Activated CD8-positive, alpha-beta memory T cell treated with anti-CD3 and anti-CD28 coated beads for 36 hours (primary cell): ENCODE measurements around the gene CD247. TPM values are rescaled to one million over a fixed set of nuclear protein-coding genes. Genes with fewer than 3 reads are reported as not detected.

ENCODE experiments used
- CTCF ChIA-PET: fragments of 350-600 bp; sonication (Branson Sonifier 250); formaldehyde crosslinking; loops from one replicate; lab custom pipeline; 2021; ENCODE audit warnings: antibody characterized with exemption; lab: Charles Lee
- POLR2A ChIA-PET: fragments of 350-600 bp; sonication (Branson Sonifier 250); formaldehyde crosslinking; loops from one replicate; lab custom pipeline; 2021; ENCODE audit warnings: antibody characterized with exemption; lab: Charles Lee
- total RNA-seq, 2 experiments: library from RNA; stranded (reverse); gene quantifications; one replicate each; pipeline ENCODE4 v1.2.3, GENCODE V29; 2021

CD247 gene
- total RNA-seq, 2 experiments from 2014 or later, result 157 to 159 TPM

DNA sequence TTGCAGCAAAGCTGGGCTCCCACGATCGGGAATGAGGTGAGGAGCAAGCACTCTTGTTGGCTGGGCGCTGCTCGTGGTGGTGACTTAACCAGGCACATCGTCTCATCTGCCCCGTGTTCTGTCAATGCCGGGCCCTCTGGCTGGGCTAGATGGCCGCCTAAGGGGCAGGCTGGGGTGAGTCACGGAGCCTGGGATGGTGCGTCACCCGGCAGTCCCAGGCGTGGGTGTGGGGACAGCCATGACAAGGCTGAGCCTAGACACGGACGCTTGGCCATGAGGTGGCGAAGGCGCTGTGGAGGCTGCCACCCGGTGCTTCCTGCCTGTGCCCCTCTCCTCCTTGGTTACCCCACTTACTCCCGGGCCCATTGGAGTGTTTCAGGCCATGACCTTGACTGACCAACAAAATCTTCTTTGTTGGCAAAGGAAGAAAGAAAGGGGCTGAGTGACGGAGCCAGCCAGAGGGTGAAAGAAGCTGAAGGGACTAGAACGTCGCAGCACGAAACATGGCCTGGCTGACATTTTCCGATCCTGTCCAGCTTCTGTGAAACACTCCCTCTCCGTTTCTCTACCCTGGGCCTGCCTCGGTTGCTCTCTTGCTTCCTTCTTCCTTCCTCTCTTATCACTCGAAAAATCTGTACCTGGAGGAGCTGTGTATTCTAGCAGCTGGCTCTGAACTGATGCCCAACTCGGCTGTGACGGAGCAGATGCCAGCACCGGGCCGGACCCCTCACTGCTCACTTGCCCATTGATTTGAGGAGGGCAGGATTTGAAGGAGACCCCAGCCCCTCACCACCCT, 596 bp downstream of the CD247 start:
- POLR2A ChIA-PET, result interaction anchor here (0.9 to 4.7 kb wide), 9 partner anchors 16 to 297 kb away, joined by 3 to 44 read pairs (median 8); partner anchors contain the start of genes CREG1 and POU2F1
- CTCF ChIA-PET, result interaction anchor here (0.8 to 4.9 kb wide), 12 partner anchors 9 to 70 kb away, joined by 3 to 24 read pairs (median 4); partner anchors contain the start of gene CREG1

DNA sequence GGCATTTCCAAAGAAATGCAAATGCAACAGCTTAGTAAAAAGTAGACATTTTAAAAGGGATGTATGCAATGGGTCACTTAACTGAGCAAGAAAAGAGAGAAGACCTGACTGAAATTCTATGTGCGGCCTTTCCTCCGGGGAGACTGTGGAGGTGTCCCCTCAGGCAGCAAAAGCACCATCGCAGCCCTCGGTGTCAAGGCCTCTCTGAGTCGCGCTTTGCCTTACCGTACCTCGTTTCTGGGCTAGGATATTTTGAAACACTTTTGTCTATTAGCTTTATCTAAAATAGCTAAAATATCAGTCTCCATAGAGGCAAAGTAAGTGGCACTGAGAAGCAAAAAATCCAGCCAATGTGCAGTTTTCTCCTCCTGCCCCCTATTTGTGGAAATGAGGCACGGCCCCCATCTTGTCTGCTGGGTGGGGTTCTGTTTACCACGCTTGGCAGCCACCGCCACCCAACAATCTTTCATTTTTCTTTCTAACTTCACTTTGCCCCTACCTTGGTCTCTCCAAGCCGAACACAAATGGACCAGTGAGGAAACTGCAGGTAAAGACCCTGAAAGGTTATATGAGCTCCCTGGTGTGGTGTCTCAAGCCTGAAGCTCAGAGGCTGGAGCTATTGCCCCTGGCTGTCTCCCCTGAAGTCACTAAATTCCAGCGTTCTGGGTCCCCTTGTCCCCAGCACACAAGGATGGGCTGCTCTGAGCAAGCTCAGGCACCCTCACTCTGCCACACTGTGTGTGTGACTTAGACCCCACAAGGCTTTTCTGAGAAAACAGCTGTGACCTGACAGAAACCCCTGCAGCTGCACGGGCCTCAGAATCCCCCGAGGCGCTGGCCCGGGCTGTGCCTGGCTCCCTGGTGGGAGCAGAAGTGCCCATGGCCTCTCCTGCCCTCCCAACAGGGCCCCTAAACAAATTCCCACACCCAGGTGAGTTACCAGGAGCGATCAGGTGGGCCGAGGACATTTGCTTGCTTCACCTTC, 1.6 kb downstream of the CD247 start:
- CTCF ChIA-PET, result interaction anchor here (0.8 to 4.9 kb wide), 10 partner anchors 8 to 105 kb away, joined by 3 to 24 read pairs (median 4); no protein-coding TSS in a partner anchor

DNA sequence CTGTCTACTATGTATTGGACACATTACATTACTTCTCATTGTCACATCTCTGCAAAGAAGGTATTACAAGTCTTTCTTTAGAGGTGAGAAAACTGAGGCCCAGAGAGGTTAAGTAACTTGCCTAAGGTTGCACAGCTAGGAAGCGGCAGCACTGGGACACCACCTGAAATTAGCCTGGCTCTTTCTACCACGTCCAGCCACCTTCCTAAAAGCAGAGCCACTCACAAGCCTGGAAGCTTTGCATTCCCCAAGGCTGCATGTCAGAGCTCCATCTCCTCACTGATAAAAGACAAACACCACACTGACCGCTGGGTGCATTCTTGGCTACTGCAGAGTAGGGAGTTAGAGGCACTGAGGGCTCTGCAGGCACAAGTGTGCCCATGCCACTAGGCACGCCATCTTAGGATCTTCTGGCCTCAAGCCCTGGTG, 2.4 kb downstream of the CD247 start:
- ChIA-PET CTCF (interaction anchor here (1.0 to 4.9 kb wide), 10 partner anchors 15 to 104 kb away, joined by 3 to 24 read pairs (median 4); no protein-coding TSS in a partner anchor), POLR2A (interaction anchor here (0.8 to 4.7 kb wide), 5 partner anchors 15 to 294 kb away, joined by 3 to 44 read pairs (median 17); no protein-coding TSS in a partner anchor)

More for the DNA sequence above, 1.6 kb downstream of the CD247 start:
- POLR2A ChIA-PET, result interaction anchor here (1.6 to 4.7 kb wide), 6 partner anchors 16 to 296 kb away, joined by 3 to 44 read pairs (median 13); partner anchors contain the start of genes CREG1 and POU2F1

DNA sequence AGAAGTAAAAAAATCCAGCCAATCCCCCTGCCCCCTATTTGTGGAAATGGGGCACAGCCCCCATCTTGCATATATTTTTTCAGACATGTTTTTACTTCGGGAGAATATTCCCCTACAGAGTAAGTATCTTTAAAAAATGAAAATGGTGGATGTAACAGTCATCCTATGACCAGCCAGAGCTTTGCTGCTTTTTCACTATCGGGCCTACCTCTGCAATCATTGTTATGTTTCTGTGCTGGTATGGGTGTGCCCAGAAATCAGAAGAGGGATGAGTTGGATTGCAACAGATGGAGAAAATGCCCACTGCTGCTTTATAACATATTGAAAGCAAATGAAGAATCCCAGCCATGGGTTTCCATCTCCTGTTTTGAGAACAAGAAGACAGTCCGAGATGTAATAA, 2.9 kb downstream of the CD247 start:
- ChIA-PET POLR2A (interaction anchor here (0.7 to 4.7 kb wide), 8 partner anchors 15 to 294 kb away, joined by 3 to 44 read pairs (median 4); no protein-coding TSS in a partner anchor), CTCF (interaction anchor here (1.0 to 4.9 kb wide), 11 partner anchors 14 to 103 kb away, joined by 3 to 24 read pairs (median 4); no protein-coding TSS in a partner anchor)

DNA sequence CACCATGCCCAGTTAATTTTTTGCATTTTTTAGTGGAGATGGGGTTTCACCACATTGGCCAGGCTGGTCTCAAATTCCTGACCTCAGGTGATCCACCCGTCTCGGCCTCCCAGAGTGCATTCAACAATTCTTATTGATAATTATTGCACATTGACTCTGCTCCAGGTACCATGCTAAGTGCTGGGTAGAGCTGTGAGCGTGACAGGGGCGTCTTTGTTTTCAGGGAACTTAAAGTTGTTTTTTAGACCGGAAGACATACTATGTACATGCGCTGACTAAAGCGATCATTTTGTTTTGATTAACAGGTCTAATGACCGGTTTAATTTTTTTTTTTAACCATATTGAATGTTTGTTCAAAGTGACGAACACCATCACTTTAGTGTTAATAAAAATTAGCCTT, 4.0 kb downstream of the CD247 start:
- ChIA-PET POLR2A (interaction anchor here (1.3 to 4.7 kb wide), 3 partner anchors 13 to 67 kb away, joined by 6 to 44 read pairs (median 23); no protein-coding TSS in a partner anchor), CTCF (interaction anchor here (0.9 to 4.1 kb wide), 4 partner anchors 19 to 66 kb away, joined by 3 to 12 read pairs (median 6); no protein-coding TSS in a partner anchor)

DNA sequence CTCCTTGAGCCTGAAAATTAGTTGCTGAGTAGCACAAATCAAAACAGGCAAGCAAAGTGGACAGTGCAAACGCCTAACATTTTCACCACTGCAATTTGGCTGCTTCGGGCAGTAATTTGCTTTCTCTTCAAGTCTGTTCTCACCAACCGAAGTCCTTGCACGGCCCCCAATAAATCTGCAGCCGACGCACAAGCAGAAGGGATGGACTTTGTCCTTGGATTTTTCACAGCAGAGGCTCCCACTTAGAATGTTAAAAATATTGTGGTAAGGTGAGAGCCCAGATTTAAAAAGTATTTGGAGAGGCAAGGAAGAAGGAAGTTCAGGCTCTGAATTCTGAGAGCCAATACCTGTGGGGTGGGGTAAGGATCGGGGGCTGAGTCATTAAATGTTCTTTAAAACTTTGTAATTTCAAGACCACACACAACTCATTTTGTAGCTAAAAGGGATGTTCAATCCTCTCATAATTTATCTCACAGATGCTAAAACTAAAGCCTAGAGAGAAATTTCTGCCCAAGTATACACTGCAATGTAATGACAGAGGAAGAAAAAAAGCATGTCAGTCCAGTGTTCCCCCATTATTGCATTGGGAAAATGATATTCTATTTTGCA, 6.2 kb downstream of the CD247 start:
- ChIA-PET CTCF (no interaction called here), POLR2A (interaction anchor here (0.6 kb wide), 1 partner anchor 61 kb away, joined by 5 read pairs; no protein-coding TSS in a partner anchor)

DNA sequence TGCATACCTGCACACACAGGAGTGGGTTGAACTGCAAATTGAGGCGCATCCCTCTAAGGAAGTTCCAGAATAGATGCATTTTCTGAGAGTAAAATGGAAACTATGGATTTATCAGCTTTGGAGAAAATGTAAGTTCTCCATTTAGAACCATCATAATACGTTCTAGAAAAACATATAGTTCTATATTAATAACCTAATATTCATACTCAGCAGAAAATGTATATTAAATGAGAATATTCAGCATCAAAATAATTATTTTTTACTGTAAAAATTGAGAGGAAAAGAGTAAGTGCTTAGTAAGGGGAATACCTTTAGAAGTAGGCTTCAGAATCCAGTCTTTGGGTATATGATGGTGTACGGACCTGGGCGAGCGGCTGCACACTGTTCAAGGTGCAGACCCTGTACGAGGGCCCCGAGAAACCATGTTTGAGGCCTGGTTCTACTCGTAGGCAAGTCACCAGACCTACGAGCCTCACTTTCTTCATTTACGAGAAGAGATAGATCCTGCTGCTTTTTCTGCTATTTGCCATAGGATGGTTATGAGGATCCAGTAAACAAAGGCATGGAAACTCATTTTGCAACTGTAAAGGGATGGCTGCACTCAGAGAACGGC, 6.8 kb downstream of the CD247 start:
- ChIA-PET CTCF (no interaction called here), POLR2A (interaction anchor here (0.6 kb wide), 1 partner anchor 60 kb away, joined by 5 read pairs; no protein-coding TSS in a partner anchor)

DNA sequence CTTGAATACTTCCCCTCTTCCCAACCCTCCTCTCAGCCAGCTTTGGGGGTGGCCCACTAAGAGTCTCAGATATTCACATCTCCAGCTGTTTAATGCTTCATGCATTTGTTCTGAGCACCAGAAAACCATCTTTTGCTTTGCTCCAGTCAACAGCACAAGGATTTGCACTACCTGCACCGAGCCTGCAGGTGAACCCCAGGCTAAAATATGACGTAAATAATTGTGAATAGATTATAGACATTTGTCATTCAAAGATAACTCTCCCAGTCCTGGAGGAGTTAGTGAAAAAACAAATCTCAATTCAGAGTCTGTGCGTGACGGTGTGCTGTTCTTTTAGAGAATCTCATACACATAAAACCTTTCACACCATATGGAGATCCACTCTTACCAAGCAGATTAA, 7.4 kb downstream of the CD247 start:
- CTCF ChIA-PET, result no interaction called here
- POLR2A ChIA-PET, result no interaction called here

DNA sequence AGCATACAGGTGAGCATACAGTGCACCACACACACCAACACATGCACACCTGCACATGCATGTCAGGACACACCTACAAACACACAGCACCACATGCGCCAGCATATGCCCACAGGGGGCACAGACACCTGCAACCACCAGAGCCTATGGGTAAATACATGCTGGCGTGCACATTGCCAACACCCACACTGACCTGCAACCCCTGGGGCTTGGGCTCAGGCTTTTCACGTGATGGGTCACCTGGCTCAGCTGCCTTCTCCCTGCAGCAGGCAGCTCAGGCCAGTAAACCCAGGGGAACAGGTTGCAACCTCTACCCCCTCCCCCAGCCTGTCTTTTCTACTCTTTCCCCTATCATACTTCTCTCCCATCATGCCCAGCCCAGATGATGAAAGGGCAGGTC, 8.1 kb downstream of the CD247 start:
- ChIA-PET POLR2A (no interaction called here), CTCF (interaction anchor here (0.6 to 1.2 kb wide), 2 partner anchors 24 to 729 kb away, joined by 3 read pairs; no protein-coding TSS in a partner anchor)

DNA sequence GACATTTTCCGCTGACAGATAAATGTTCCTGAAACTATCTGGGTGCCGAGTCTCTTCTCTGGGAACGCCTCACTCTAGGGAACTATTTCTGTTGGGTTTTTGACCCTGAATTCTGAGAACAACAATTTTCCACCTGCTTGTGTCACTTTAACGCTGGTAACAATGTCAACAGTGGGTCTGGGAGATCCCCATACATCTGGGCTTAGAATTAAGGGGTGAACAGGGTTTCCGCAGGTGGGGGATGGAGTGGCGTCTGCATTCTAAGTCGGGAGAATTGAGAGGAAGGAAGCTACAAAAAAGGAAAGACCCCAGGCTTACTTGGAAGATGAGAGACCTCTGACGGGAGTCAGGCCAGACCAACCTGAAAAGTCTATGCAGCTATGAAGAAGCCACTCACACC, 8.7 kb downstream of the CD247 start:
- ChIA-PET POLR2A (no interaction called here), CTCF (interaction anchor here (0.6 to 1.2 kb wide), 2 partner anchors 25 to 730 kb away, joined by 3 read pairs; no protein-coding TSS in a partner anchor)

DNA sequence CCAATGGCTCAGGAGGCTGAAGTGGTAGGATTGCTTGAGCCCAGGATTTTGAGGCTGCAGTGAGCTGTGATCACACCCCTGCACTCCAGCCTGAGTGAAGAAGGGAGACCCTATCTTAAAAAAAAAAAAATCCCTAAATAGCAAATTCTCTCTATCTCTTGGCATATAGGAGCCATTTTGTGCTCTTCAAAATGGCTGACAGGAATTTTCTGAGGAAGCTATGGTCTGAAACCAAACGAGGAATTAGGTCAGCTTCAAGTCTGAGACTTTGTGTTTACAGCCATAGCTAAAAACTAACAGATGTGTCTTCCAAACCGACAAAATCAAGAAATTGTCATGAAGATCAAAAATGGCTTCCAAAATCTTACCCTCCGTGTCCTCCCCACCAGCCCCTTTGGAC, 10.6 kb downstream of the CD247 start:
- ChIA-PET CTCF (interaction anchor here (0.9 to 1.2 kb wide), 2 partner anchors 9 to 12 kb away, joined by 3 to 4 read pairs; no protein-coding TSS in a partner anchor), POLR2A (interaction anchor here (0.7 kb wide), 1 partner anchor 1142 kb away, joined by 3 read pairs; no protein-coding TSS in a partner anchor)

DNA sequence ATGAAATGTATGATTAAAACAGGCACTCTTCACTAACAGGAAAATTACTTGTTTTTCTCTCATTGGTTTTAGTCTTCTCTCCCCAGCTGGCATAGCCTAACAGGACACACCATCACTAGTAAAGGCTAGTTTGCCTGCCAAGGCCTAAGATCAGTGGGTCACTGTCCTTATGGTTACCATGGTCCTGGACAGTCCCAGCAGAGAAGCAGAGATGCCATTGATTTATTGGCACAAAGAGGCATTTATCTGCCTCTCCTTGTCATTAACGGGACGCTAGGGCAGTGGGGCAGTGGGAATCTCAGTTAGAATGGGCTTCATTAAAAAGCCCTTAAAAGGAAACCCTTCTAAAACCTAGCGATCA, 13.9 kb downstream of the CD247 start:
- POLR2A ChIA-PET, result no interaction called here
- CTCF ChIA-PET, result interaction anchor here (1.1 kb wide), 1 partner anchor 14 kb away, joined by 3 read pairs; the partner anchor contains the start of gene CD247

DNA sequence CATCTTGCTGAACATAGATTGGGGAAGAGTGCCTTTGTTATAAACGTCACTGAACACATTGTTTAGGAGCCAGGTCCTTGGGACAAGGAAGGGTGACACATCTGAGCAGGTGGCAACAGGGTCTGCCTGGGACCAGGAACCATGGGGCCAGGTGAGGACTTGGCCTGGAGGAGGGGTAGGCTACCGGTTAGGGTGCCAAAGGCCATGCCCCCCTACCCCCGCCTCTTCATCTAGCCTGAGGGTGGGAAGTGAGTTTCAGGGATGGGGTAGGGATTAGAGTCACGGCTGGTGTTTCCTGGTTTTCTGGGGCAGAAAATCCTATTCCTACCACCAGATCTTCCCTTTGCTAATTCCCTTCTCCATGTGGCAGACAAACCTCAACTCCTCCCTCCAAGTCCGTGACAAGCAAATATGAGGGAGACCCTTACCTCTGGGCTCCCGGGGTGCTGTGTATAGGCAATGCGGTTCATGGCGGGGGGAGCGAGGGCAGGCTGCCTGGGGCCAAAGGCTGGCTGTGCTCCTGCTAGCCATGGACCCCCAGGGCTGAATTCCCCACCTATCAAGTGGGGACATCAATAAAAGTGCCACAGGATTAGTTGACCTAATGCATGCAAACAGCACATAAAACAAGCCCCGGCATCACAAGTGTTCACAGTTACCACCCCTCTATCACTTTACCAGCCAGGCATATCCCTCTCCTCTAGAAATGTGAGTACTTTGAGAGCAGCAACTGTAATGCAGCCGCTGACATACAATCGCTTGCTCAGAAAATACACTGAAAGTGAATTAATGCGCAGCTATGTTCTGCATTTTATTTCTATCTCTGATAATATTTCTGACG, 14.5 kb downstream of the CD247 start:
- ChIA-PET POLR2A (no interaction called here), CTCF (no interaction called here)

DNA sequence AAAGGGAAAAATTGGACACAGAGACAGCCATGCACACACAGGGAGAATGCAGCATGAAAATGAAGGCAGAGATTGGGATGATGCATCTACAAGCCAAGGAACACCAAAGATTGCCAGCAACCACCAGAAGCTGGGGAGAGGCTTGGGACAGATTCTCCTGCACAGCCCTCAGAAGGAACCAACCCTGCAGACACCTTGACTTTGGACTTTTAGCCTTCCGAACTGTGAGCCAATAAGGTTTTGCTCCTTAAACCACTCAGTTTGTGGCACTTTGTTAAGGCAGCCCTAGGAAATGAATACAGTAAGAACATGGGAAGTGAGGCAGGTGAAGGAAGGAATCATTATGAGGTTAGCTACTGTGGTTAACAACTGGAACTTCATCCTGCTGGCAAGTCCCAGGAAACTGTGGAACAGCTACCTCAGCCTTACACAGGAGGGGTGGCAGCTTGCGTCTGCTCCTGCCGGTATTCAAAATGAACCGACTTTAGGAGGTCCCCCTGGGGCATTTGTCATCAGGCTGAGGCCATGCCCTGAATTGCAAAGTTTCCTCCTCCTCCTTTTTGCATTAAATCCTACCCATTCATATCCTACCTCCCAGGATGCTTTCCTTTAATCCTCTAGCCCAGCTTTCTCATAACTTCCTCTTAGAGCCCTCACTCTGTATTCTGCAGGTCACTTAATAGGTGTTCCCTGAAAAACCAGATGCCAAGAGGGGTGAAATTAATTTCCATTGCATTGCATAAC, 15.4 kb downstream of the CD247 start:
- POLR2A ChIA-PET, result interaction anchor here (0.6 to 4.3 kb wide), 3 partner anchors 14 to 50 kb away, joined by 3 to 44 read pairs (median 5); partner anchors contain the start of gene CD247
- CTCF ChIA-PET, result interaction anchor here (1.2 to 4.2 kb wide), 3 partner anchors 10 to 37 kb away, joined by 4 to 24 read pairs (median 7); partner anchors contain the start of gene CD247

DNA sequence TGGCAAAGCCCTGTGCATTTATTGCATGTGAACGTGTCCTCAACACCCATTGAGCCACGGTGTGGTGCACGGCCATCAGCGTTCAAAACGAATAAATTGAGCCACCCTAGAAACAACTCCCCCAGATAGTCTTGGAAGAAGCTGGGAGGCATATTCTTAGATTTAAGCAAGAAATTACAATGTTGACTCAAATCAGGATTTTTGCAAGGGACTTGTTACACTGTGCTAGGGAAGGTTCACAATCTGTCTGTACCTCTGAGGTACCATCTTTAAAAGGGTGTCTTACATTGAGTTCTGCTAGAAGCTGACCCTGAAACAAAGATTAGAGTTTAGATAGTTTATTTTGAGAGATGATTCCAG, 16.2 kb downstream of the CD247 start:
- ChIA-PET CTCF (interaction anchor here (1.2 to 4.2 kb wide), 3 partner anchors 10 to 38 kb away, joined by 4 to 24 read pairs (median 7); partner anchors contain the start of gene CD247), POLR2A (interaction anchor here (0.6 to 4.3 kb wide), 4 partner anchors 15 to 50 kb away, joined by 3 to 44 read pairs (median 4); partner anchors contain the start of gene CD247)
